Measurements from ENCODE around the gene CDC42BPB. TPM values are rescaled to one million over a fixed set of nuclear protein-coding genes. Genes with fewer than 3 reads are reported as not detected.

The CDC42BPB gene
- total and polyA plus RNA-seq, 2 donors (not counting 1 experiment from before 2014, with no cell fraction given) = 44.8 to 98.3 TPM

DNA sequence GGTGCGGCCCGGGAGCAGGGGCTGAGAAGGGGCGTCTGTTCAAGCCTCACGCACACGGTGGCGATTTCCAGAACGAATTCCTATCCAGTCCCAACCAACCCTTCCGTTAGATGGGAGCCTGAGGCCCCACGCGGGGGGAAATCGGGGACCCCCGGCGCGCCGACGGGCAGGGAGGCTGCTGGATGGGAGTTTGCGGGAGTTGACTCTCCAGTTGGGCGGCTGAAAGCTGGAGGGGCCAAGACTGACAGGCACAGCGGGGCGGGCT is 47.0 kb upstream of the CDC42BPB start:
- Histone ChIP-seq H3K4me1 (ENCODE audit: control insufficient read depth, extremely low read depth, insufficient read depth, low read length) (peaks cover 9% of the 10 kb centered on the region), H3K27ac (ENCODE audit: insufficient read depth, low read length) (no peak overlapping the region), H2AFZ (ENCODE audit: low read length) (no peak overlapping the region), H3K4me3 (replicated peaks in 1 of 4; ENCODE audit: control extremely low read depth in 1 of 4, insufficient read depth in 1 of 4, low read depth in 3 of 4, low read length in 4 of 4) (no peak overlapping the region), H3K27me3 (ENCODE audit: control insufficient read depth, insufficient read depth, low read length) (peaks cover 28% of the 10 kb centered on the region), H3K9me3 (ENCODE audit: control insufficient read depth, insufficient read depth, low read depth, low read length) (no peaks in the 10 kb centered on the region), H3K79me2 (ENCODE audit: control insufficient read depth, insufficient read depth, low read length) (no peaks in the 10 kb centered on the region), H4K20me1 (ENCODE audit: control insufficient read depth, extremely low read depth, insufficient read depth, low read length) (no peaks in the 10 kb centered on the region), H3K36me3 (ENCODE audit: control insufficient read depth, insufficient read depth, low read length) (no peaks in the 10 kb centered on the region), H3K4me2 (ENCODE audit: extremely low read depth, insufficient read depth, low read length) (no peak overlapping the region), H3K9ac (ENCODE audit: insufficient read depth, low read length) (no peak overlapping the region)
- TF ChIP-seq, protein P1, sequence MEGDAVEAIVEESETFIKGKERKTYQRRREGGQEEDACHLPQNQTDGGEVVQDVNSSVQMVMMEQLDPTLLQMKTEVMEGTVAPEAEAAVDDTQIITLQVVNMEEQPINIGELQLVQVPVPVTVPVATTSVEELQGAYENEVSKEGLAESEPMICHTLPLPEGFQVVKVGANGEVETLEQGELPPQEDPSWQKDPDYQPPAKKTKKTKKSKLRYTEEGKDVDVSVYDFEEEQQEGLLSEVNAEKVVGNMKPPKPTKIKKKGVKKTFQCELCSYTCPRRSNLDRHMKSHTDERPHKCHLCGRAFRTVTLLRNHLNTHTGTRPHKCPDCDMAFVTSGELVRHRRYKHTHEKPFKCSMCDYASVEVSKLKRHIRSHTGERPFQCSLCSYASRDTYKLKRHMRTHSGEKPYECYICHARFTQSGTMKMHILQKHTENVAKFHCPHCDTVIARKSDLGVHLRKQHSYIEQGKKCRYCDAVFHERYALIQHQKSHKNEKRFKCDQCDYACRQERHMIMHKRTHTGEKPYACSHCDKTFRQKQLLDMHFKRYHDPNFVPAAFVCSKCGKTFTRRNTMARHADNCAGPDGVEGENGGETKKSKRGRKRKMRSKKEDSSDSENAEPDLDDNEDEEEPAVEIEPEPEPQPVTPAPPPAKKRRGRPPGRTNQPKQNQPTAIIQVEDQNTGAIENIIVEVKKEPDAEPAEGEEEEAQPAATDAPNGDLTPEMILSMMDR (conservative IDR thresholded peaks at IDR 0.05 in 1 of 2, IDR thresholded peaks at IDR 0.05 in 1 of 2; ENCODE audit: low read depth in 1 of 2, low read length in 2 of 2) = no peak
- peak; percentile 83 for TF ChIP-seq EZH2 (IDR thresholded peaks at IDR 0.05; ENCODE audit: low read length, missing control alignments)
- DNase-seq (ENCODE audit: low read depth in 2 of 2) = no peak

DNA sequence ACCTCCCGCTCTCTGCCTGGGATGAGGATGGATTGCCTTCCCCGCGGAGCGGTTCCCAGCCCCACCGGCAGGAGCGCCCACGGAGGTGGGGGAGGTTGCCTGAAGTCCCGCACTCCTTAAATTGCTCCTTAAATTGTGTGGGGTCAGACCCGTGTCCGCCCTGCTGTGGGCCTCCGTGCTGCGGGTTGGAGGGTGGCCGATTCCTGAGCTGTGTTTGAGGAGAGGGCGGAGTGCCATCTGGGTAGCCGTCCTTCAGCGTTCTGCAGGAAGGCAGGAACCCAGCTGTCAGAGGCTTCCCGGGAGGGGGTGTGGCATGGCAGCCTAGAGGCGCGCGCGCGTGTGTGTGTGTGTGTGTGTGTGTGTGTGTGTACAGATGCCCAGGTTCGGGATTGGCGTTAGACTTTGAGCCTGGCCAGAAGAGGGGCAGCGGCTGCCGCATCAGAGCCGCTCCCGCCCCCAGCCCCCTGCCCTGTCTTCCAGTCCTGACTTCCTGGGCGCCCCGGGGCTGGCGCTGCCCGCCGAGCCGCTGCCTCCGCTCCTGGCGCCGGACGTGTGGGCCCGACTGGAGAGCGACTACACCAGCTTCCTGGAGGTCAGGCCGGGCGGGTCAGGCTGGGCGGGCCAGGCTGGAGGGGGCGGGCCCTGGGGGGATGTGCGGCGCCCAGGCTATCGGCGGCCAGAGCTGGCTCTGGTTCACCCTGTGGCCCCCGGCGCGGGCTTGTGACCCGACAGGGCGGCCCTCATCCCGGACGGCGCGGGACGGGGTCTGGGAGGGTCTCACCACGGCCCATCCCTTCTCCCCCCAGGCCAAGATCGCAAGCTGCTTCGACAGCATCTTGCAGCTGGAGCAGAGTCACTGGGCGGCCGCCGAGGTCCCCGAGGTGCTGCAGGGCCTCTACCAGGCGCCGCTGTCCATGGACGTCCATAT is 46.4 kb upstream of the CDC42BPB start:
- Histone ChIP-seq H3K27ac (ENCODE audit: insufficient read depth, low read length) (no peak overlapping the region), H3K9me3 (ENCODE audit: control insufficient read depth, insufficient read depth, low read depth, low read length) (no peaks in the 10 kb centered on the region), H3K27me3 (ENCODE audit: control insufficient read depth, insufficient read depth, low read length) (peaks cover 28% of the 10 kb centered on the region), H3K9ac (ENCODE audit: insufficient read depth, low read length) (no peak overlapping the region), H3K4me2 (ENCODE audit: extremely low read depth, insufficient read depth, low read length) (peak overlapping the region; percentile 59), H3K4me1 (ENCODE audit: control insufficient read depth, extremely low read depth, insufficient read depth, low read length) (peaks cover 9% of the 10 kb centered on the region), H2AFZ (ENCODE audit: low read length) (no peak overlapping the region), H3K4me3 (replicated peaks in 1 of 4; ENCODE audit: control extremely low read depth in 1 of 4, insufficient read depth in 1 of 4, low read depth in 3 of 4, low read length in 4 of 4) (peak overlapping the region in 2 of 4 experiments; percentile 11 to 22), H3K79me2 (ENCODE audit: control insufficient read depth, insufficient read depth, low read length) (no peaks in the 10 kb centered on the region), H4K20me1 (ENCODE audit: control insufficient read depth, extremely low read depth, insufficient read depth, low read length) (no peaks in the 10 kb centered on the region), H3K36me3 (ENCODE audit: control insufficient read depth, insufficient read depth, low read length) (no peaks in the 10 kb centered on the region)
- peak; percentile 34 to 73 for DNase-seq (ENCODE audit: low read depth in 2 of 2)
- TF ChIP-seq, protein P1 (conservative IDR thresholded peaks at IDR 0.05 in 1 of 2, IDR thresholded peaks at IDR 0.05 in 1 of 2; ENCODE audit: low read depth in 1 of 2, low read length in 2 of 2) = peak; percentile 26 to 30
- TF ChIP-seq EZH2 (IDR thresholded peaks at IDR 0.05; ENCODE audit: low read length, missing control alignments) = peak; percentile 73

DNA sequence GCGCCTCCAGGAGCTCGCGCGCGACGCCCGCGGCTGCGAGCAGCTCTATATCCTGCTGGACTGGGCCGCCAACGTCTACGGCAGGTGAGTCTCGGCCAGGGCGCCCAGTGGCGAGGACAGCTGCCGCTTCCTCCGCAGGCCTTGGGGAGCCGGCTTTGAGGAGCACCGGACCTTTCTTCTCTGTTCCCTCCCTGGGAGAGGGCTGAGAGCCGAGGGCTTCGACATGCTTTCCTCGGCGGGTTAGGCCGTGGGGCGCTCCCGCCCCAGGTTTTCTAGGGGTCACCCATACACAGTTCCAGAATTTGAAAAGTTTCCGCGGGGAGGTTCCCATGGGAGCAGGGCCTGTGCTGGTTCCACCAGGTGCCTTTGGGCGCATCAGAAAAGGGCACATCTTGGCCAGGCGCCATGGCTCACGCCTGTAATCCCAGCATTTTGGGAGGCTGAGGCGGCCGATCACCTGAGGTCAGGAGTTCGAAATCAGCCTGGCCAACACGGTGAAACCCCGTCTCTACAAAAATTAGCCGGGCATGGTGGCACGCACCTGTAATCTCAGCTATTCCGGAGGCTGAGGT is 45.4 kb upstream of the CDC42BPB start:
- Histone ChIP-seq H3K4me1 (ENCODE audit: control insufficient read depth, extremely low read depth, insufficient read depth, low read length) (peaks cover 5% of the 10 kb centered on the region), H3K27me3 (ENCODE audit: control insufficient read depth, insufficient read depth, low read length) (peaks cover 28% of the 10 kb centered on the region), H3K9ac (ENCODE audit: insufficient read depth, low read length) (no peak overlapping the region), H3K9me3 (ENCODE audit: control insufficient read depth, insufficient read depth, low read depth, low read length) (no peaks in the 10 kb centered on the region), H3K27ac (ENCODE audit: insufficient read depth, low read length) (no peak overlapping the region), H3K36me3 (ENCODE audit: control insufficient read depth, insufficient read depth, low read length) (no peaks in the 10 kb centered on the region), H4K20me1 (ENCODE audit: control insufficient read depth, extremely low read depth, insufficient read depth, low read length) (no peaks in the 10 kb centered on the region), H3K4me2 (ENCODE audit: extremely low read depth, insufficient read depth, low read length) (no peak overlapping the region), H2AFZ (ENCODE audit: low read length) (no peak overlapping the region), H3K4me3 (replicated peaks in 1 of 4; ENCODE audit: control extremely low read depth in 1 of 4, insufficient read depth in 1 of 4, low read depth in 3 of 4, low read length in 4 of 4) (no peak overlapping the region), H3K79me2 (ENCODE audit: control insufficient read depth, insufficient read depth, low read length) (no peaks in the 10 kb centered on the region)
- no peak for DNase-seq (ENCODE audit: low read depth in 2 of 2)
- TF ChIP-seq, protein P1 (conservative IDR thresholded peaks at IDR 0.05 in 1 of 2, IDR thresholded peaks at IDR 0.05 in 1 of 2; ENCODE audit: low read depth in 1 of 2, low read length in 2 of 2) = no peak
- TF ChIP-seq EZH2 (IDR thresholded peaks at IDR 0.05; ENCODE audit: low read length, missing control alignments) = no peak

Measured in fibroblast of lung (primary cell).